MG63 (cell line): ENCODE results near the gene OR6T1. TPM values are rescaled to one million over a fixed set of nuclear protein-coding genes. Genes with fewer than 3 reads are reported as not detected.

ENCODE experiments used
- total RNA-seq: library from RNA; depleted of rRNA; stranded (reverse); fragments of >200 nt; shearing (Covaris generic); gene quantifications from 2 replicates; pipeline ENCODE4 v1.2.3, GENCODE V29; 2014; ENCODE audit warnings: low replicate concordance; rRNA removed

The OR6T1 gene
- total RNA-seq, 1 experiment from 2014 or later, result not detected

Other genes with a start within 250 kb of the OR6T1 start
- 10.0 and 21.2 TPM in 2 replicates for gene ZNF202, start 202.2 kb downstream of the OR6T1 start, total RNA-seq
- not detected in 2 replicates for gene OR6X1, start 189.3 kb downstream of the OR6T1 start, total RNA-seq
- gene OR6M1, start 137.5 kb downstream of the OR6T1 start, total RNA-seq, result not detected in 2 replicates
- not detected in 2 replicates for gene TMEM225, start 58.2 kb downstream of the OR6T1 start, total RNA-seq
- not detected in 2 replicates for gene OR8D4, start 41.7 kb downstream of the OR6T1 start, total RNA-seq
- not detected in 2 replicates for gene OR4D5, start 4.2 kb downstream of the OR6T1 start, total RNA-seq
- not detected in 2 replicates for gene OR10S1, start 33.9 kb upstream of the OR6T1 start, total RNA-seq
- gene OR10G6, start 51.3 kb upstream of the OR6T1 start, total RNA-seq, result not detected in 2 replicates
- gene OR10G4, start 69.2 kb upstream of the OR6T1 start, total RNA-seq, result not detected in 2 replicates
- gene OR10G9, start 79.2 kb upstream of the OR6T1 start, total RNA-seq, result not detected in 2 replicates
- not detected in 2 replicates for gene OR10G8, start 83.0 kb upstream of the OR6T1 start, total RNA-seq
- gene OR10G7, start 97.5 kb upstream of the OR6T1 start, total RNA-seq, result not detected in 2 replicates
- gene VWA5A, start 171.6 kb upstream of the OR6T1 start, total RNA-seq, result 0.59 and 0.95 TPM in 2 replicates
- gene OR10D3, start 239.5 kb upstream of the OR6T1 start, total RNA-seq, result not detected in 2 replicates